GM19438 (cell line): ENCODE measurements around the gene TSGA10.
"Not testable (repeated sequence)": the region's sequence is repeated elsewhere in the genome, so short reads cannot be mapped to it uniquely, and the experiment has no call there.

Source experiments
- ATAC-seq: cut with Tn5 transposase; IDR thresholded peaks from one replicate; pipeline ENCODE4 v1.9.1; 2021; ENCODE audit warnings: low read depth; ENCODE audit not compliant: unreplicated experiment

Gene TSGA10, protein sequence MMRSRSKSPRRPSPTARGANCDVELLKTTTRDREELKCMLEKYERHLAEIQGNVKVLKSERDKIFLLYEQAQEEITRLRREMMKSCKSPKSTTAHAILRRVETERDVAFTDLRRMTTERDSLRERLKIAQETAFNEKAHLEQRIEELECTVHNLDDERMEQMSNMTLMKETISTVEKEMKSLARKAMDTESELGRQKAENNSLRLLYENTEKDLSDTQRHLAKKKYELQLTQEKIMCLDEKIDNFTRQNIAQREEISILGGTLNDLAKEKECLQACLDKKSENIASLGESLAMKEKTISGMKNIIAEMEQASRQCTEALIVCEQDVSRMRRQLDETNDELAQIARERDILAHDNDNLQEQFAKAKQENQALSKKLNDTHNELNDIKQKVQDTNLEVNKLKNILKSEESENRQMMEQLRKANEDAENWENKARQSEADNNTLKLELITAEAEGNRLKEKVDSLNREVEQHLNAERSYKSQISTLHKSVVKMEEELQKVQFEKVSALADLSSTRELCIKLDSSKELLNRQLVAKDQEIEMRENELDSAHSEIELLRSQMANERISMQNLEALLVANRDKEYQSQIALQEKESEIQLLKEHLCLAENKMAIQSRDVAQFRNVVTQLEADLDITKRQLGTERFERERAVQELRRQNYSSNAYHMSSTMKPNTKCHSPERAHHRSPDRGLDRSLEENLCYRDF

DNA sequence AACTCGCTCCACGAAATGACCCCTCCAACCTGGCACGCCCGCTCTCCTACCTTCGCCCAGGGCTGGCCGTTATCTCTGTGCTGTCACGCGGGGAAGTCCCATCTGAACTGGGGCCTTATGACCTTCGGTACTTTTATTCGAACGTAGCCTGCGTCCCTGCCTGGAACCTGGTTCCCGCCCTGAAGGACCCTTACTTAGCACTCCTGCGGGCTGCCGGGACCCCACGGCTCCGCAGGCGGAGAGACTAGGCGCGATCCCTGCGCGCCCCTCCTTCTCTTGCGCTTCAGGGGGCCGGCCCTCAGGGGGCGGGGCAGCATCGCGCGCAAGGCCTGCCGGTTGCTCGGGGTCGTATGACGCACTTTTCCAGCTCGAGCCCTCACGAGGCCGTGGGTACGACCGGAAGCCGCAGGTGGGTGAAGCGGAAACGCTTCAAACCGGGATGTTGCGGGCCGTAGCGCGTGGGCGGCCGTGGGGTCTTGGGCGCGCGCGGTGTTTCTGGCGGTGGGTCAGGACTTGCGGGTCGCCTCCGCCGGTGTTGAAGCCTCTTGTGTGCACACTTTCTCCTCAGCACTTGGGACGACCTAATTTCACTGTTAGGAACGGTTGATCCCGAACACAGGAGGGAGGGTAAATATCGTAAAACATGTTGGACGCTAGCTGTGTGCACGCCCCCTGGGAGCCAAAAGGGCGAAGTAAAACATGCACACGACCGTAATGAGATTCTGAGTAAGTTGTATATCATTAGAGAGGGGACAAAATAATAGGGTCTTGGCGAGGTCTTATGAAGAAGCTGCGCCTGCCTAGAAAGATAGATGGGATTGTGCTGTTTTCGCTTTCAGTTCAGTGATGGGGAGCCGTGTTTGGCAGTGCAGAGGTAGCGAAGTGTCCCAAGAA, at the start of gene TSGA10, which contains the start of gene LIPT1:
TSGA10 (minus strand) TSS at position 300 of the 894 bp plus-strand sequence. CDS start 45,503 bp downstream, outside the sequence.
LIPT1 (plus strand) TSS at position 325 of the 894 bp plus-strand sequence. CDS start 6,991 bp downstream, outside the sequence.
- ATAC-seq = peak; percentile 97

DNA sequence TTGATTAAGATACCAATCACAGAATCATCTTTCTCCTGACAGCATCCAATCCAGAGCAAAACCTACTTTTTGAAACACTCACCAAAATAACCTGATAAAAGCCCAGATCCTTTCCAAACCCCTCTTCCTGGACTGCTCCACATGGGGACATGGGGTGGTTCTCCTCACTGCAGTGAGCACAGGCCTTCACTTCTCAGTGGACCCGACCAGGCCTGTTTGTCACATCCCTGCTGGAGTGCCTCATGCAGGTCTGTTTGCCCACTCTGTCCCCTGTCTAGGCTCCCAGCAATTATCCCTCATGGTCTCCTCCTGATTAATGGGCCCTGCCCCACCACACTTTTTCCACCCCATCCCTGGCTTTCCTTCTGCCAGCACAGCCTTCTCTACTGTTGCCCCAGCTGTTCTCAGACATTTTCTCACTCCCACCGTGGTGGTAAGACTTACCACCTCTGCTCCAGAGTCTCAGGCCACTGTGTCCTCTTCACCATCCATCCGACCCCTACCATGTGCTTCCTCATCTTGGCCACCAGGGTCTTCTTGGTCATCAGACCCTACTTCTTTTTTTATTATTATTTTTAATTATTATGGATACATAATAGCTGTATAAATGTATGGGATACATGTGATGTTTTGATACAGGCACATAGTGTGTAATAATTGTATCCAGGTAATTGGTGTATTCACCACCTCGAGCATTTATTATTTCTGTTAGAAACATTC, 47.4 kb upstream of the TSGA10 start:
- ATAC-seq = no peak

DNA sequence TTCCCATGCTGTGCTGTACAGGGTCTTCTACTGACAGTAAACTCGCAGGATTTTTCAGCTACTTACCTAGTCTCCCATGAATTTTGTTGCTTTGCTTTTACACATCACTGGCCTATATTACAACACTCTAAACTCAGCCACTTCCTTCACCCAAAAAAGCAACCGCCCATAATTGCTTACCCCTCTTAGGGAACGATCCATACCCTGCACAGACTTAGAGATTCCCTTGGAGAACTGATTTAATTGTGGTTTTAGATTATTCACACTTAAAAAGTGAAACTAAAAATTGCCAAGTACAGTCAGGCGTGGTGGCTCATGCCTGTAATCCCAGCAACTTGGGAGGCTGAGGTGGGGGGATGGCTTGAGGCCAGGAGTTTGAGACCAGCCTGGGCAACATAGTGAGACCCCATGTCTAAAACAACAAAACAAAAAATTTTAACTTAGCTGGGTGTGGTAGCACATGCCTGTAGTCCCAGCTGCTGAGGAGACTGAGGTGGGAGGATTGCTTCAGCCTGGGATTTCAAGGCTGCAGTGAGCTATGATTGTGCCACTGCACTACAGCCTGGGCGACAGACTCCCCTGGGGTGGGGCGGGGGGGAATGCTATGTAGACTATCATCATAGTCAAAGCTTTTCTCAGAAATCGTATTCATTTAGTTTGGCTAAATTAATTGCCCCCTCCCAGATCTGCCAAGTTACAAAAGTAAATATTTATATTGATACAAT, 45.5 kb upstream of the TSGA10 start:
- no peak for ATAC-seq

DNA sequence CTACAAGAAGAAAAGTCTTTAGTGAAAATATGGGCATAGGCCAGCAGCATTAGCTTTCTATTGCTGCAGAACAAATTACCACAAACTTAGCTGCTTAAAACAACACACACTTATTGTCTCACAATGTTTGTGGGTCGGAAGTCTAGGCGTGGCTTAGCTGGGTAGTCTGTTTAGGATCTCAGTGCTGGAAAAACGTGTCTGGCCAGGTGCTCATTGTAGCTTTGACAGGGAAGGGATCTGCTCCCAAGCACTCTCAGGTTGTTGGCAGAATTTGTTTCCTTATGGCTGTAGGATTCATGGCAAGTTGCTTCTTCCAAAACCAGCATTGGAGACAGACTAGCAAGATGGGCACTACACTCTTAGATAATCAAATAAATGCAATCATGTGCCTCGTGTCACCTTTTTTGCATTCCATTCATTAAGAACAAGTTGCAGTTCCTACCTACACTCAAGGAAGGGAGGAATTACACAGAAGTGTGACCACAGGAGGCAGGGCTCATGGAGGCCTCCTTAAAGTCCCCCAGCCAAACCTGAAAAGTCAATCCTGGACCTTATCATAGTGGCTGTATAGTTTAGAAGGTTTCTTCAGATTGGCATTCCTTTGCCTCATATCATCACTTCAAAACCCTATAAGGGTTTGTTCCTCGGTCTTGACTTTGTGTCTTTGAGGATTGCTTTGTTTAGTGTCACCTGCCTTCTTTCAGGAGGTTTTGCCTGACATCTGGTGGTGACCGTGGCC, 43.5 kb upstream of the TSGA10 start:
- no peak for ATAC-seq

DNA sequence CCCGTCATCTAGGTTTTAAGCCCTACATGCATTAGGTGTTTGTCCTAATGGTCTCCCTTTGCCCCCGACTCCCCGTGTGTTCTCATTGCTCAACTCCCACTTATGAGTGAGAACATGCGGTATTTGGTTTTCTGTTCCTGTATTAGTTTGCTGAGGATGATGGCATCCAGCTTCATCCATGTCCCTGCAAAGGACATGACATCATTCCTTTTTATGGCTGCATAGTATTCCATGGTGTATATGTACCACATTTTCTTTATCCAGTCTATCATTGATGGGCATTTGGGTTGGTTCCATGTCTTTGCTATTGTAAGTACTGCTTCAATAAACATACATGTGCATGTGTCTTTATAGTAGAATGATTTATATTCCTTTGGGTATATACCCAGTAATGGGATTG, 37.6 kb upstream of the TSGA10 start:
- not testable (repeated sequence) for ATAC-seq

DNA sequence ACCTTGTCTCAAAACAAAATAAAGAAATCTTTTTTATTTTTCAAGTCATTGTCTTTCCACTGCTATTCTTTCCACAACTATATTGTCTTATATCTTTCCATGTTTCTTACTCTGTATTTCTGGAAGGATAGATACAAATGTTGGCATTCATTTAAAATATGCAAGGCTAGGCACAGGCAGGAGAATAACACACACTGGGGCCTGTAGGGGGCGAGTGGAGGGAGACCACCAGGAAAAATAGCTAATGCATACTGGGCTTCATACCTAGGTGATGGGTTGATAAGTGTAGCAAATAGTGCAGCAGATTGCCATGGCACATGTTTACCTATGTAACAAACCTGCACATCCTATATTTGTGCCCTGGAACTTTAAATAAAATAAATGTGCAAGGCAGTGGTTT, 35.8 kb upstream of the TSGA10 start:
- no peak for ATAC-seq

DNA sequence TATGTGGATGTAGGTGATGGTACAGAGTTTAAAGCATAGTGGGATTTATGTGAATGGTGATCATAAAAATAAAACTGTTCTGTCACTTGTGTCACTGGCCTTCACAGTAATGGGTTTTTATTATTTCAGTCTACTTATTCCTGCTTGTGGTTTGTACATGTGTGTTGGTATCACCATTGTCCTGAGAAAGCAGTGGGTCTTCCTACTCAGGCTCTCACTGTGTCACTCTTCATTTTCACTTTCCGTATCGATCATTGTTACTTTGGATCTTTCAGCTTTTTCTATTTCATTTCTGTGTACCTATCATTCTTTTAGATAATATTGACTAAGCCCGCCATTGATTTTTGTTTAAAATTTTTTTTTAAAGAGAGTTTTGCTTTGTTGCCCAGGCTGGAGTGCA, 33.6 kb upstream of the TSGA10 start:
- ATAC-seq = no peak

DNA sequence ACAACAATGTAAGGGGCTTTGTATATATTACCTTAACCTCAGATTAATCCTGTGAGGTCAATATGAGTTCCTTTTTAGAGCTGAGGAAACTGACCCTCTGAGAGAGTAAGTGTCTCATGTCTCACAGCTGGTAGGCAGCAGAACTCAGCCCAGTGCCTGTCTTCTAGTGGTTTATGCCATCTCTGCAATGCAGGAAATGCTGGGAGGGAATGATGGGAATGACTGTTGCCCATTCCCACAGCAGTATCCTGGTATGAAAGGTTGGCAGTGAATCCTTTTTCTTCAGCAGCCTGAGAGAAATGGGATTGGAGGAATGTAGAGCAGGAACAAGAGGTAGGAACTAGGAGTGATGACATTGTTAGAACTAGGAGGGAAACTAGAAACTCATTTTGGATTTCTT, 32.3 kb upstream of the TSGA10 start:
- no peak for ATAC-seq

DNA sequence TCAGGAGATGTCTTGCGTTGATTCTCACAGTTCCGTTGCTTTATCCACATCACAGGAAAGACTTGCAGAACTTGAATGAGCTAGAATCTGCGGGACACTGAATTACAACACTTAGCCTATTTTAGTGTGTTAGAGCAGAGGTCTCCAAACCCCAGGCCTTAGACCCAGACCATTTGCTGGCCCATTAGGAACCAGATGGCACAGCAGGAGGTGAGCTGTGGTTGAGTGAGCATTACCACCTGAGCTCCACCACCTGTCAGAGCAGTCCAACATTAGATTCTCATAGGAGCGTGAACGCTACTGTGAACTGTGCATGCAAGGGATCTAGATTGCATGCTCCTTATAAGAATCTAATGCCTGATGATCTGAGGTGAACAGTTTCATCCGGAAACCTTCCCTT, 30.1 kb upstream of the TSGA10 start:
- no peak for ATAC-seq

DNA sequence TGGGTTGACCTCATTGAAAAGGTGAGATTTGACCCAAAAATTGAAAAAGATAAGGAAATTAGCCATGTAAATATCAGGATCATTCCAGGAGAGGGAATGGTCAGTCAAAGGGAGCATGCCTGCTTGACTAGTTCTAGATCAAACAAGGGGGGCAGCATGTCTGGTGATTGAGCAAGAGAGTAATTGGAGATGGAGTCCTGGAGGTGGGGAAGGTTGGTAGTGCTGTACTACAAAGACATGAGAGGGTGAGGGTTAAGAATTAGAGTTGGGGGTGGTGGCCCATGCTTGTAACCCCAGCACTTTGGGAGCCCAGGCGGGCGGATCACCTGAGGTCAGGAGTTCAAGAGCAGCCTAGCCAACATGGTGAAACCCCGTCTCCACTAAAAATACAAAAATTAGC, 28.3 kb upstream of the TSGA10 start:
- no peak for ATAC-seq

DNA sequence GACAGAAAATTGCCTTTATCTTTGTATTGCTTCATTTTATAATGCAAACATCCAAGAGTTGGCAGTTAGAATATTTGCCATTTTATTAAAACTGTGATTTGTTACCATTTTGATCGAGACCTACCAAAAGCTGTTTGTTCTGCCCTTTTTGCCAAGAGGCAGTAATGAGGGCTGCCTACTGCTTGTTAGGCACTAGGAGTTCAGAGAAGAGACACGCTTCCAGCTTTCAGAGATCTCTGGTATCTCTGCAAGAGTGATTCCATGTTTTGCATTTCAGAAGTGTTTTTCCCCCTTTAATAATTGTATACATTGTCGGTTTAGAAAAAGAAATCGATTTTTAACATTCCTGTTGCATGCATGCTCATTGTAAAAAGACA, 26.9 kb upstream of the TSGA10 start:
- no peak for ATAC-seq

DNA sequence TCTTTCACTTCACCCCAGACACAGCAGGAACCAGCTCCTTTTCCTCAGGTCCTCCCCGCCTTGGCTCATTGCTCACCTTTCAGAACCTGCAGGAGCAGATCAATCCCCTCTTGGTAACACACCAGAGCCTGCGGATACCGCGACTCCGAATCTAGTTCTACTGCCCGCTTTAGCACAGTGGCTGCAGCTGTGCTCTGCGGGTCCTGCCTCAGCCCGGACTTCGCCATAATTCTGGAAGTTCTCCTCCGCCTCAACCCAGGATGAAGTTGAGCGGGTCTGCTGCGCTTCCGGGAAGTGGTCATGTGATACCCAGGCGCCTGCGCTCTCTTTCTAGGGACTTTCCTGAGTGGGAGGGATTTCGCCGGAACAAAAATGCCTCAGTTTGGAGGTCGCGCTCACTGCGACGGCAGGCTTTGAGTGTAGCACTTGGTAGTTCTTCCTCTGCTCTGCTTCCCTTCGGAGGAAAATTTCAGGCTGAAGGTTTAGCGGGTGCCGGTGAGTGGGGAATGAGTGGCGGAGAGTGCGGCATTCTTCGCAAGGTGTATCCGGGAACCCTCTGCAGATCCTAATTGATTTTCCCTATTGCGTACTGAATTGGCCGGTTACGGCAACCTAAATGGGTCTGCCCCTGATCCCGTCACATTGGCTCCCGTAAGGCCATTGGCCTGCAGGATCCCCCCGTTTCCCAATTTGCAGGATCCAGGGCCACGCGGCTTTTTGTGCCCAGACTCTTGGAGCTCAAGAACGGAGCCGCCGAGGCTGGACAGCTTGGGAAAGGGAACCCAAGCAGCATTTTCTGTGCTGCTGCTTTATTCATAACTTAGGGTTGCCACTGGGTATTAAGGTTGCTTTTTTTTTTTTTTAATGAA, 26.2 kb upstream of the TSGA10 start, which contains the start of the genes MITD1 and MRPL30:
MITD1 (minus strand) TSS at position 304 of the 869 bp plus-strand sequence; CDS start at position 227, 77 bp downstream.
MRPL30 (plus strand) TSS at position 430 of the 869 bp plus-strand sequence. CDS start 5,020 bp downstream, outside the sequence.
- peak; percentile 93 for ATAC-seq

DNA sequence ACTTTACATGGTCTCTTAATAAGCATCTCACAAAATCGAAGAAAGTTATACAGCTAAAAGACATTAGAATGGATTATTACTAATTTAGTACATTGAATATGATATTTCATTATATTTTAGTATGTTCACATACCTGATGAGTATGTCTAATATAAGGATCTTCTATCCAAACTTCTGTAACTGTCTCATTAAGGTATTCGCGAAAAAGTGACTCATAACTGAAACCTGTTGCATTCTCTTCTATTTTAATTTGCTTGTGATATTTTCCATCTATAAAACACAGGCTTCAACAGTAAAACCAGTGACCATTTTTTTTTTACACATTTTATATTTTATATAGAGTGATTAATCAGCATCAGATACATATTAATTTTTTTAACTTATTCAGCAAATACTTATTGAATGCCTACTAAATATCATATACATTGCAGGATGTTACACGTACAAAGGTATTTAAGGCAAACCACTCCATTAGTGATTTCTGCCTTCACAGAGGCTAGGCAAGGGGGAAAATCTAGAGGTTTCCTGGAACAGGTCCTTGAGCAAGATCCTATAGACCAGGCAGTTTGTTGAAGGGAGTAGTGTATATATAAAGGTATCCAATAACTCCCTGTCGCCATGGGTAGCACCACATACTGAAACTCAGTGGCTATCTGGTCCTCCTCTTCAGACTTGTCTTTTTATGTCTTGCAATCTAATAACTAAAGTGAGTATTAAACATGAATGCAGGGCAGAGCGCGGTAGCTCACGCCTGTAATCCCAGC, 16.8 kb upstream of the TSGA10 start:
- no peak for ATAC-seq

DNA sequence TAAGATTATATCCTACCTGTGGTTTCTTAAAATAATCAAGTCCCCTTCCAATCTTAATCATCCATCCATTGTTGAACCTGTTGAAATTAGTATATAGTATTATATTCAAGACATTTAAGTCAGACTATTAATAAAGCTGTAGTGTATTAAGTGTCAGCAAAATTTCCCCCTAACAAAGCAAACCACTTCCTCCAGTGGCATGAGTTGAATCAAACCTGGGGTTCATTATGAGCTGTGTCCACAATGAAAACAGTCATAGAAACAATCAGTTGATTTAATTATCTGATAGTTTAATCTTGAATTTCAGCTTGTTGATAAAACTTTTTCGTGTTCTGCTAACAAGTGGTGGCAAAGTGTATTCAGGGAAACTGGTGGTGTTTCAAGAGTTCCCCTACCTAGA, 14.8 kb upstream of the TSGA10 start:
- no peak for ATAC-seq

DNA sequence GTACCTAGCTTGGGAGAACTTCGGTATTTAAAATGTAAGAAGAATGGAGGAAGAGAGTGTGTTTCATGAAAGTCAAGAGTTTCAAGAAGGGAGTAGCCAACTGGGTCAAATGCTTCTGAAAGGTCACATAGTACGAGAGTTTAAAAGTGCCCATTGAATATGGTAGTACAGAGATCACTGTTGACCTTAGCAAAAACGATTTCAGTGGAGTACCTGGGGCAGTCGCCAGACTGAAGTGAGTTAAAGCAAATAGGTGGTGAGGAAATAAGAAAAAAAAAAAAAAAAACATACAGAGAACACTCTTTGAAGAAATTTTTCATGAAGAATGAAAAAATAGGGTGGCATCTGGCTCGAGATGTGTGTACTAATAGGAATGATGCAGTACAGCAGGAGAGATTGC, 11.5 kb upstream of the TSGA10 start:
- no peak for ATAC-seq

DNA sequence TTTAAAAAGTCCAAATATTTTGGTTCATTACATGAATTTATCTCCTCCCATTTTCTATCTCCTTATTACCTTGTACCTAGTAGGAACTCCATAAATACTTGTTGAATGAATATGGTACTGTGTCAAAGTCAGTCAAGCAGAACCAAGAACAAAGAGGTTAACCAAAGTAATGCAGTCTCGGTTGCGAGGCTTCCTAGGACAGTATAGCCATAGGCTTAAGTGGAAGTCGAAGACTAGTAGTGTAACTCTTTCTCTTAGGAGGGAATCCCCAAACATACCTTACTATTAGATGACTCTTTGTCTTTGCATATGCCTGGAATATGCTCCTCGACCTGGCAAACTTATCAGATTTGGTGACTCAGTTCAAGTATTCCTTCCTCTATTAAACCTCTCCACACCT, 4.9 kb upstream of the TSGA10 start:
- no peak for ATAC-seq

DNA sequence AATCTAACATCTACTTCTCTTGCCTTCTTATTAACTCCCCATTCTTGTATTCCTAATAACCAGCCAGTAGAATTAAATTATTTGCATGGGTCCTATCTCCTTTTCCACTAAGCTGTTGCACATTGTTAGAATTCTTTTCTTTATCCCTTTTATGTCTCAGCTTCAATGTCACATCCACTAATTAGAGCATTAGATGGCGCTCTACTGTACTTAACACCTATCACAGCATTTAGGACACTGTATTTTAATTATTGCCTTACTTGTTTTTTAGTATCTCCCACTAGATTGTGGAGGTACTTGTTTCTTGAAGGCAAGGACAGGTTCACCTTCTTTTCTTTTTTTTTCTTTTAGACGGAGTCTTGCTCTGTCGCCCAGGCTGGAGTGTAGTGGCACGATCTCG, 3.9 kb upstream of the TSGA10 start:
- no peak for ATAC-seq
